ENCODE results near the gene DLGAP1. TPM values are rescaled to one million over a fixed set of nuclear protein-coding genes. Genes with fewer than 3 reads are reported as not detected.

Gene DLGAP1
- total and polyA plus RNA-seq, 2 of the 8 experiments (the other 6 are each of a cell fraction or from before 2014, with no cell fraction given) = 11.8 to 16.9 TPM

DNA sequence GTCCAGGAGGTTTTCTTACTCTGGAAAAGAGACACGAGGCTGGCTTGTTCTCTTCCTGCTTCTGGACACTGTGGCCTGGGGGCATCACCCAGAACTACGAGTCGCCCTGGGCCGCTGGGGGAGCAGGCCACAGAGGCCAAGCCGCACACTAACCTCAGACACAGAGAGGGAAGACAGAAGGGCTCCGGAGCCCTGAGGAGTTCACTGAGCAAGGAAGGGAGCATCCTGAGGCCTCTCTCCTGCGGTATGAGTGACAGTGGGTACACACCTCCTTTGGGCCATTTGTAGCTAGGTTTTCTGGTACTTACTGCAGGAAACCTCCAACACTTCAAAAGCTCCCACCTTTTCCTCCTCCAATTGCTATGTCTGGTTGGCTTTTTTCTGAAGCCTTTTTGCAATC lies 494.1 kb downstream of the DLGAP1 start:
- FAIRE-seq = no peak
- TF ChIP-seq NRF1 (IDR thresholded peaks at IDR 0.05; ENCODE audit: low read depth, low read length) (no peak), POLR2AphosphoS5 (IDR thresholded peaks at IDR 0.05; ENCODE audit: low read depth, low read length) (no peak), KDM5A (IDR thresholded peaks at IDR 0.05; ENCODE audit: low read length) (no peak), SAP30 (IDR thresholded peaks at IDR 0.05; ENCODE audit: insufficient read depth, insufficient replicate concordance, low read length) (no peak), TAF1 (IDR thresholded peaks at IDR 0.05; ENCODE audit: low read depth, low read length) (no peak)
- TF ChIP-seq, protein P1, sequence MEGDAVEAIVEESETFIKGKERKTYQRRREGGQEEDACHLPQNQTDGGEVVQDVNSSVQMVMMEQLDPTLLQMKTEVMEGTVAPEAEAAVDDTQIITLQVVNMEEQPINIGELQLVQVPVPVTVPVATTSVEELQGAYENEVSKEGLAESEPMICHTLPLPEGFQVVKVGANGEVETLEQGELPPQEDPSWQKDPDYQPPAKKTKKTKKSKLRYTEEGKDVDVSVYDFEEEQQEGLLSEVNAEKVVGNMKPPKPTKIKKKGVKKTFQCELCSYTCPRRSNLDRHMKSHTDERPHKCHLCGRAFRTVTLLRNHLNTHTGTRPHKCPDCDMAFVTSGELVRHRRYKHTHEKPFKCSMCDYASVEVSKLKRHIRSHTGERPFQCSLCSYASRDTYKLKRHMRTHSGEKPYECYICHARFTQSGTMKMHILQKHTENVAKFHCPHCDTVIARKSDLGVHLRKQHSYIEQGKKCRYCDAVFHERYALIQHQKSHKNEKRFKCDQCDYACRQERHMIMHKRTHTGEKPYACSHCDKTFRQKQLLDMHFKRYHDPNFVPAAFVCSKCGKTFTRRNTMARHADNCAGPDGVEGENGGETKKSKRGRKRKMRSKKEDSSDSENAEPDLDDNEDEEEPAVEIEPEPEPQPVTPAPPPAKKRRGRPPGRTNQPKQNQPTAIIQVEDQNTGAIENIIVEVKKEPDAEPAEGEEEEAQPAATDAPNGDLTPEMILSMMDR (IDR thresholded peaks at IDR 0.05; ENCODE audit: control extremely low read depth in 1 of 3, insufficient read depth in 1 of 3, low read depth in 1 of 3, low read length in 3 of 3) = no peak
- TF ChIP-seq, protein P2, sequence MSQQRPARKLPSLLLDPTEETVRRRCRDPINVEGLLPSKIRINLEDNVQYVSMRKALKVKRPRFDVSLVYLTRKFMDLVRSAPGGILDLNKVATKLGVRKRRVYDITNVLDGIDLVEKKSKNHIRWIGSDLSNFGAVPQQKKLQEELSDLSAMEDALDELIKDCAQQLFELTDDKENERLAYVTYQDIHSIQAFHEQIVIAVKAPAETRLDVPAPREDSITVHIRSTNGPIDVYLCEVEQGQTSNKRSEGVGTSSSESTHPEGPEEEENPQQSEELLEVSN (IDR thresholded peaks at IDR 0.05) = no peak
- Histone ChIP-seq H3K9me3 (ENCODE audit: insufficient read depth in 2 of 2, low read depth in 1 of 2, low read length in 1 of 2) (no peaks in the 10 kb centered on the region; a peak in 1 of 4 replicates), H4K91ac (replicated peaks; ENCODE audit: insufficient read length, low read length) (no peak overlapping the region), H3K14ac (ENCODE audit: insufficient read length) (no peak overlapping the region), H3K4me1 (replicated peaks in 1 of 4; ENCODE audit: control insufficient read depth in 3 of 4, insufficient read depth in 4 of 4, low read length in 3 of 4) (peaks cover 0 to 4% (median under 1%) of the 10 kb centered on the region in 4 experiments; a peak in 3 of 7 replicates), H3K4ac (replicated peaks; ENCODE audit: insufficient read length, low read depth, low read length) (no peak overlapping the region), H2BK15ac (ENCODE audit: low read length) (no peak overlapping the region), H3K27me3 (replicated peaks in 1 of 4; ENCODE audit: control insufficient read depth in 3 of 4, extremely low read depth in 1 of 4, insufficient read depth in 3 of 4, low read length in 3 of 4) (no peaks in the 10 kb centered on the region), H2BK120ac (replicated peaks; ENCODE audit: low read depth, low read length) (no peak overlapping the region), H4K20me1 (replicated peaks in 1 of 2; ENCODE audit: control insufficient read depth in 1 of 2, insufficient read depth in 2 of 2, low read length in 2 of 2) (no peaks in the 10 kb centered on the region), H3K4me3 (ENCODE audit: extremely low read depth in 1 of 4, insufficient read depth in 2 of 4, low read depth in 3 of 4, low read length in 4 of 4) (no peak overlapping the region), H2BK5ac (ENCODE audit: low read depth, low read length) (no peak overlapping the region), H4K5ac (ENCODE audit: insufficient read length, low read depth, low read length) (no peak overlapping the region), H3K79me2 (ENCODE audit: control insufficient read depth in 1 of 2, insufficient read depth in 2 of 2, low read length in 2 of 2) (no peaks in the 10 kb centered on the region), H2BK12ac (ENCODE audit: low read depth, low read length) (no peak overlapping the region), H2AFZ (ENCODE audit: low read length) (no peak overlapping the region), H2AK5ac (ENCODE audit: low read depth, low read length) (no peak overlapping the region), H3K56ac (replicated peaks; ENCODE audit: insufficient read length, low read depth, low read length) (no peak overlapping the region), H3K79me1 (ENCODE audit: low read depth, low read length) (no peaks in the 10 kb centered on the region), H3K36me3 (ENCODE audit: control insufficient read depth in 2 of 4, insufficient read depth in 4 of 4, low read length in 3 of 4) (no peaks in the 10 kb centered on the region), H3K23ac (ENCODE audit: insufficient read length) (no peak overlapping the region), H3K18ac (ENCODE audit: extremely low read depth, low read length) (no peak overlapping the region), H2BK20ac (ENCODE audit: low read length) (no peak overlapping the region), H3K4me2 (ENCODE audit: insufficient read depth in 1 of 2, low read depth in 2 of 2, low read length in 2 of 2) (no peak overlapping the region), H4K8ac (ENCODE audit: extremely low read depth, insufficient read depth, low read length) (no peak overlapping the region), H3K27ac (ENCODE audit: low read depth, low read length) (no peak overlapping the region), H3K9ac (replicated peaks in 1 of 4; ENCODE audit: extremely low read depth in 1 of 4, low read depth in 3 of 4, low read length in 3 of 4) (no peak overlapping the region), H3K23me2 (ENCODE audit: low read depth, low read length) (no peaks in the 10 kb centered on the region)
- CTCF ChIA-PET (ENCODE audit: partially characterized antibody) = interaction anchor here (2.0 kb wide), 1 partner anchor 12 kb away, joined by 5 read pairs; no protein-coding TSS in a partner anchor
- no peak for DNase-seq (ENCODE audit: low read depth in 1 of 2, low spot score in 2 of 2)
- POLR2A ChIA-PET (ENCODE audit: partially characterized antibody) = no interaction called here
- WGBS, 2 experiments (ENCODE audit: extremely low coverage in 1 of 2, insufficient coverage in 1 of 2, insufficient read length in 1 of 2, insufficient replicate concordance in 2 of 2, low coverage in 1 of 2, low lambda C conversion rate in 2 of 2, missing lambda C conversion rate in 1 of 2) = 81% methylated on average over 7 of the region's 7 CpGs; no CpG with 5 or more reads in 1 of the 2 experiments
